Measurements from ENCODE around the gene TMBIM6. TPM values are rescaled to one million over a fixed set of nuclear protein-coding genes. Genes with fewer than 3 reads are reported as not detected.

Gene TMBIM6
- polyA plus RNA-seq, 1 of the 3 experiments (the other 2 are of a cell fraction) = 290 TPM

Small RNA genes lying within 50 kb of the gene (small RNA-seq; reads per million reads assigned to genes)
- gene AC020612.2 (0 reads per million in 7 experiments), gene LSM6P2 (0 reads per million in 7 experiments)

Other genes with a start within 250 kb of the TMBIM6 start
- gene KCNH3, start 202.5 kb upstream of the TMBIM6 start, polyA plus RNA-seq (2012; rRNA removed) = 3.2 and 3.7 TPM in 2 replicates
- gene MCRS1, start 173.4 kb upstream of the TMBIM6 start, polyA plus RNA-seq (2012; rRNA removed) = 103 and 107 TPM in 2 replicates
- gene FAM186B, start 135.9 kb upstream of the TMBIM6 start, polyA plus RNA-seq (2012; rRNA removed) = 0.16 and 0.24 TPM in 2 replicates
- gene PRPF40B, start 118.0 kb upstream of the TMBIM6 start, polyA plus RNA-seq (2012; rRNA removed) = 24.3 and 27.0 TPM in 2 replicates
- gene FMNL3, start 34.2 kb upstream of the TMBIM6 start, polyA plus RNA-seq (2012; rRNA removed) = 10.2 and 13.1 TPM in 2 replicates
- 8.7 and 8.9 TPM in 2 replicates for gene NCKAP5L, start 86.9 kb downstream of the TMBIM6 start, polyA plus RNA-seq (2012; rRNA removed)
- gene BCDIN3D, start 101.5 kb downstream of the TMBIM6 start, polyA plus RNA-seq (2012; rRNA removed) = 2.3 and 3.8 TPM in 2 replicates
- 6.3 and 11.3 TPM in 2 replicates for gene FAIM2, start 162.3 kb downstream of the TMBIM6 start, polyA plus RNA-seq (2012; rRNA removed)
- not detected in 2 replicates for gene AQP2, start 209.2 kb downstream of the TMBIM6 start, polyA plus RNA-seq (2012; rRNA removed)
- gene AQP5, start 220.3 kb downstream of the TMBIM6 start, polyA plus RNA-seq (2012; rRNA removed) = 0.08 and 0.10 TPM in 2 replicates
- gene AQP6, start 231.4 kb downstream of the TMBIM6 start, polyA plus RNA-seq (2012; rRNA removed) = 0.10 and 0.21 TPM in 2 replicates

Data from SK-N-SH (cell line).